Nephron (organoid): ENCODE data around the gene SULT2B1.

Experiments
- H3K27ac Mint-ChIP-seq, 3 experiments: 2 replicates each; pipeline ENCODE4 v1.8.0; 2020; ENCODE audit warnings: mixed read lengths in 3 of 3, mild to moderate bottlenecking in 2 of 3, moderate library complexity in 1 of 3
- H3K27me3 Mint-ChIP-seq: 2 replicates; pipeline ENCODE4 v1.8.0; 2021; ENCODE audit warnings: low read depth, mild to moderate bottlenecking, moderate library complexity, mixed read lengths
- H3K36me3 Mint-ChIP-seq: 2 replicates; pipeline ENCODE4 v1.8.0; 2020; ENCODE audit warnings: low read depth, mixed read lengths
- H3K4me1 Mint-ChIP-seq: 2 replicates; pipeline ENCODE4 v1.8.0; 2020; ENCODE audit warnings: mixed read lengths
- H3K4me3 Mint-ChIP-seq, 3 experiments: 2 replicates each; pipeline ENCODE4 v1.8.0; 2020; ENCODE audit warnings: mild to moderate bottlenecking in 3 of 3, mixed read lengths in 3 of 3, moderate library complexity in 2 of 3
- H3K9me3 Mint-ChIP-seq: 2 replicates; pipeline ENCODE4 v1.8.0; 2020; ENCODE audit warnings: mixed read lengths
- CTCF ChIP-seq, 3 experiments: fragments of 200-600 bp; sonication (generic); IDR thresholded peaks; one replicate each; pipeline ENCODE4 v1.5.0; 2021; ENCODE audit warnings: antibody characterized with exemption in 3 of 3; ENCODE audit not compliant: unreplicated experiment in 3 of 3

Gene SULT2B1

GRCh38 chr19:48551437-48552302 lies at the start of gene SULT2B1:
Gene SULT2B1 (plus strand): TSS chr19:48552172. CDS start chr19:48552253, 81 bp downstream.
- H3K36me3 Mint-ChIP-seq: no peaks in the 10 kb centered on the region

GRCh38 chr19:48502350-48503018 lies 49.5 kb upstream of the SULT2B1 start:
- Mint-ChIP-seq H3K27ac (peak overlapping the region in 1 of 3 experiments; percentile 82), H3K4me3 (peak overlapping the region; percentile 20 to 79 (median 38)), H3K36me3 (no peaks in the 10 kb centered on the region), H3K4me1 (no peaks in the 10 kb centered on the region), H3K9me3 (no peaks in the 10 kb centered on the region), H3K27me3 (peaks cover 42% of the 10 kb centered on the region)
- TF ChIP-seq CTCF (IDR thresholded peaks at IDR 0.05; ENCODE audit: unreplicated experiment in 3 of 3): no peak

More at GRCh38 chr19:48551437-48552302, at the start of gene SULT2B1:
- no peaks in the 10 kb centered on the region for H3K9me3 Mint-ChIP-seq
- H3K27me3 Mint-ChIP-seq: peaks cover 25% of the 10 kb centered on the region
- H3K4me3 Mint-ChIP-seq: no peak within 1 kb of the TSS
- H3K4me1 Mint-ChIP-seq: peaks cover 5% of the 10 kb centered on the region
- H3K27ac Mint-ChIP-seq: peak within 1 kb of the TSS in 1 of 3 experiments; percentile 12
- no peak for TF ChIP-seq CTCF (IDR thresholded peaks at IDR 0.05; ENCODE audit: unreplicated experiment in 3 of 3)

GRCh38 chr19:48506138-48506733 lies 45.7 kb upstream of the SULT2B1 start:
- H3K9me3 Mint-ChIP-seq: no peaks in the 10 kb centered on the region
- H3K4me1 Mint-ChIP-seq: no peaks in the 10 kb centered on the region
- peaks cover 48% of the 10 kb centered on the region for H3K27me3 Mint-ChIP-seq
- H3K36me3 Mint-ChIP-seq: no peaks in the 10 kb centered on the region
- H3K27ac Mint-ChIP-seq: no peak overlapping the region
- TF ChIP-seq CTCF (IDR thresholded peaks at IDR 0.05; ENCODE audit: unreplicated experiment in 3 of 3): peak; percentile 36 to 47 (median 41)
- no peak overlapping the region for H3K4me3 Mint-ChIP-seq

- H3K4me3 Mint-ChIP-seq: peak overlapping the region in 2 of 3 experiments; percentile 2 to 5
- H3K27ac Mint-ChIP-seq: no peak overlapping the region
- no peak for TF ChIP-seq CTCF (IDR thresholded peaks at IDR 0.05; ENCODE audit: unreplicated experiment in 3 of 3)
- peaks cover 37% of the 10 kb centered on the region for H3K27me3 Mint-ChIP-seq
- H3K4me1 Mint-ChIP-seq: no peaks in the 10 kb centered on the region
- no peaks in the 10 kb centered on the region for H3K36me3 Mint-ChIP-seq
- no peaks in the 10 kb centered on the region for H3K9me3 Mint-ChIP-seq
Measured at GRCh38 chr19:48507911-48508439, 44.0 kb upstream of the SULT2B1 start.

- Mint-ChIP-seq H3K27me3 (peaks cover 33% of the 10 kb centered on the region), H3K27ac (no peak overlapping the region), H3K4me1 (peaks cover 2% of the 10 kb centered on the region), H3K9me3 (no peaks in the 10 kb centered on the region), H3K36me3 (no peaks in the 10 kb centered on the region), H3K4me3 (no peak overlapping the region)
- no peak for TF ChIP-seq CTCF (IDR thresholded peaks at IDR 0.05; ENCODE audit: unreplicated experiment in 3 of 3)
Measured at GRCh38 chr19:48508729-48509411, 43.1 kb upstream of the SULT2B1 start.
